Right atrium auricular region (tissue), 2 donors: ENCODE results near the gene CNEP1R1. TPM values are rescaled to one million over a fixed set of nuclear protein-coding genes. Genes with fewer than 3 reads are reported as not detected.
"Not testable (repeated sequence)": the region's sequence is repeated elsewhere in the genome, so short reads cannot be mapped to it uniquely, and the experiment has no call there.

ENCODE experiments used
- DNase-seq: peaks from one replicate; pipeline ENCODE4 v3.0.0-alpha.2; 2019; ENCODE audit warnings: low spot score
- H3K27ac ChIP-seq, 2 donors: fragments of 200-600 bp; sonication (generic); 1 replicate in 1 of 2; 2 replicates in 1 of 2; pipeline ENCODE4 v1.5.1; 2016 to 2019
- H3K27me3 ChIP-seq, 2 donors: fragments of 200-600 bp; sonication (generic); one replicate each; pipeline versions ENCODE4 v1.5.1 to v1.6.0; 2017 to 2019
- H3K36me3 ChIP-seq: fragments of 200-600 bp; sonication (generic); one replicate; pipeline ENCODE4 v1.5.1; 2016
- H3K4me1 ChIP-seq, 2 donors: fragments of 200-600 bp; sonication (generic); one replicate each; pipeline versions ENCODE4 v1.5.1 to v1.6.0; 2017 to 2019
- H3K4me3 ChIP-seq, 2 donors: fragments of 200-600 bp; sonication (generic); 1 replicate in 1 of 2; 2 replicates in 1 of 2; pipeline ENCODE4 v1.5.1; 2017 to 2019; ENCODE audit warnings: mild to moderate bottlenecking in 1 of 2, moderate library complexity in 1 of 2
- H3K9me3 ChIP-seq, 2 donors: fragments of 200-600 bp; sonication (generic); one replicate each; pipeline ENCODE4 v1.5.1; 2019
- CTCF ChIP-seq, 2 donors: fragments of 200-600 bp; sonication (generic); IDR thresholded peaks; one replicate each; pipeline ENCODE4 v1.5.1; 2019; ENCODE audit warnings: antibody characterized with exemption in 2 of 2
- total RNA-seq, 2 donors: library from RNA; depleted of rRNA; stranded (reverse); fragments of >200 nt; gene quantifications; one replicate each; pipeline ENCODE4 v1.1.0, GENCODE V29; 2016

The CNEP1R1 gene
- total RNA-seq, 2 donors from 2014 or later, result 11.6 to 13.3 TPM

GRCh38 chr16:50007744-50008143 lies 17.3 kb upstream of the CNEP1R1 start:
- H3K36me3 ChIP-seq, result no peaks in the 10 kb centered on the region
- no peaks in the 10 kb centered on the region for H3K27me3 ChIP-seq
- DNase-seq, result no peak
- H3K4me1 ChIP-seq, result no peaks in the 10 kb centered on the region
- H3K27ac ChIP-seq, result no peak overlapping the region
- H3K4me3 ChIP-seq, result no peak overlapping the region
- no peak for TF ChIP-seq CTCF (IDR thresholded peaks at IDR 0.05)
- H3K9me3 ChIP-seq, result no peaks in the 10 kb centered on the region

GRCh38 chr16:50010212-50010611 lies 14.8 kb upstream of the CNEP1R1 start:
- TF ChIP-seq CTCF (IDR thresholded peaks at IDR 0.05), result no peak
- Histone ChIP-seq H3K9me3 (no peaks in the 10 kb centered on the region), H3K27me3 (no peaks in the 10 kb centered on the region), H3K27ac (no peak overlapping the region), H3K36me3 (no peaks in the 10 kb centered on the region), H3K4me1 (no peaks in the 10 kb centered on the region), H3K4me3 (no peak overlapping the region)
- no peak for DNase-seq

- H3K9me3 ChIP-seq, result no peaks in the 10 kb centered on the region
- no peaks in the 10 kb centered on the region for H3K36me3 ChIP-seq
- H3K27me3 ChIP-seq, result no peaks in the 10 kb centered on the region
- no peak overlapping the region for H3K27ac ChIP-seq
- no peak for TF ChIP-seq CTCF (IDR thresholded peaks at IDR 0.05)
- H3K4me1 ChIP-seq, result no peaks in the 10 kb centered on the region
- H3K4me3 ChIP-seq, result no peak overlapping the region
- DNase-seq, result no peak
These were observed 13.3 kb upstream of the CNEP1R1 start for GRCh38 chr16:50011707-50012106.

- DNase-seq, result no peak
- TF ChIP-seq CTCF (IDR thresholded peaks at IDR 0.05), result no peak
- H3K4me1 ChIP-seq, result no peaks in the 10 kb centered on the region
- no peaks in the 10 kb centered on the region for H3K36me3 ChIP-seq
- H3K4me3 ChIP-seq, result no peak overlapping the region
- no peak overlapping the region for H3K27ac ChIP-seq
- no peaks in the 10 kb centered on the region for H3K27me3 ChIP-seq
- H3K9me3 ChIP-seq, result no peaks in the 10 kb centered on the region
These were observed 12.8 kb upstream of the CNEP1R1 start for GRCh38 chr16:50012182-50012581.

- not testable (repeated sequence) for H3K4me1 ChIP-seq, H3K9me3 ChIP-seq, H3K27ac ChIP-seq, DNase-seq, H3K4me3 ChIP-seq, H3K27me3 ChIP-seq, H3K36me3 ChIP-seq
These were observed 10.8 kb upstream of the CNEP1R1 start for GRCh38 chr16:50014211-50014610.

- Histone ChIP-seq H3K36me3 (no peaks in the 10 kb centered on the region), H3K4me1 (no peaks in the 10 kb centered on the region), H3K9me3 (no peaks in the 10 kb centered on the region), H3K27ac (no peak overlapping the region), H3K27me3 (no peaks in the 10 kb centered on the region), H3K4me3 (no peak overlapping the region)
- no peak for TF ChIP-seq CTCF (IDR thresholded peaks at IDR 0.05)
- no peak for DNase-seq
These were observed 9.4 kb upstream of the CNEP1R1 start for GRCh38 chr16:50015631-50016030.
